D721Med (cell line): ENCODE results near the gene SEMA6A.

Experiments used
- DNase-seq: peaks from one replicate; pipeline ENCODE4 v3.0.0; 2011; ENCODE audit warnings: low spot score; ENCODE audit not compliant: insufficient read length
- FAIRE-seq: peaks from 2 replicates; lab custom pipeline; 2011; peaks lifted over from hg19 to GRCh38; lab: Jason Lieb, UNC
- TF ChIP-seq, protein P1 (sequence below): IDR thresholded peaks from 2 replicates; pipeline ENCODE4 v1.5.1; 2012; ENCODE audit warnings: mild to moderate bottlenecking, control low read depth; ENCODE audit not compliant: insufficient read depth; ENCODE audit errors: missing control alignments

The SEMA6A gene

DNA sequence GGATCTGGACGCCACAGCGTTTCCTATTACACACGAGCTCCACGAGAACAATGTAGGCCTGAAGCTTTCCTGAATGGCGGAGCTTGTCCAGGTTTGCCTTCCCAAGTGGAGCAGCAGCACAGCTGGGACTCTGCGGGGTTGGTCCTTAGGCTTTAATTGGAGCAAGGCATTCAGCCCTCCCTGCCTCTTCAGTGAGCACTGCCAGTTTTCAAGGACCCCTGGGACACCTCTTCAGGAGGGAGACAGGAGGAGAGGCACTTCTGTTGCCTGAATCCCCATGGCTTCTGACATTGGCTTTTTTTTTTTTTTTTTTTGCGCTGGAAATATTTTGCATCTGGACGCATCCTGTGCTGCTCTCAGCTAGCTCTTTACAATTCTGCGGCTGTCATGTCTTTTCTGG, 179.4 kb downstream of the SEMA6A start:
- DNase-seq (no peak), FAIRE-seq (no peak)
- TF ChIP-seq, protein P1, sequence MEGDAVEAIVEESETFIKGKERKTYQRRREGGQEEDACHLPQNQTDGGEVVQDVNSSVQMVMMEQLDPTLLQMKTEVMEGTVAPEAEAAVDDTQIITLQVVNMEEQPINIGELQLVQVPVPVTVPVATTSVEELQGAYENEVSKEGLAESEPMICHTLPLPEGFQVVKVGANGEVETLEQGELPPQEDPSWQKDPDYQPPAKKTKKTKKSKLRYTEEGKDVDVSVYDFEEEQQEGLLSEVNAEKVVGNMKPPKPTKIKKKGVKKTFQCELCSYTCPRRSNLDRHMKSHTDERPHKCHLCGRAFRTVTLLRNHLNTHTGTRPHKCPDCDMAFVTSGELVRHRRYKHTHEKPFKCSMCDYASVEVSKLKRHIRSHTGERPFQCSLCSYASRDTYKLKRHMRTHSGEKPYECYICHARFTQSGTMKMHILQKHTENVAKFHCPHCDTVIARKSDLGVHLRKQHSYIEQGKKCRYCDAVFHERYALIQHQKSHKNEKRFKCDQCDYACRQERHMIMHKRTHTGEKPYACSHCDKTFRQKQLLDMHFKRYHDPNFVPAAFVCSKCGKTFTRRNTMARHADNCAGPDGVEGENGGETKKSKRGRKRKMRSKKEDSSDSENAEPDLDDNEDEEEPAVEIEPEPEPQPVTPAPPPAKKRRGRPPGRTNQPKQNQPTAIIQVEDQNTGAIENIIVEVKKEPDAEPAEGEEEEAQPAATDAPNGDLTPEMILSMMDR: no peak

DNA sequence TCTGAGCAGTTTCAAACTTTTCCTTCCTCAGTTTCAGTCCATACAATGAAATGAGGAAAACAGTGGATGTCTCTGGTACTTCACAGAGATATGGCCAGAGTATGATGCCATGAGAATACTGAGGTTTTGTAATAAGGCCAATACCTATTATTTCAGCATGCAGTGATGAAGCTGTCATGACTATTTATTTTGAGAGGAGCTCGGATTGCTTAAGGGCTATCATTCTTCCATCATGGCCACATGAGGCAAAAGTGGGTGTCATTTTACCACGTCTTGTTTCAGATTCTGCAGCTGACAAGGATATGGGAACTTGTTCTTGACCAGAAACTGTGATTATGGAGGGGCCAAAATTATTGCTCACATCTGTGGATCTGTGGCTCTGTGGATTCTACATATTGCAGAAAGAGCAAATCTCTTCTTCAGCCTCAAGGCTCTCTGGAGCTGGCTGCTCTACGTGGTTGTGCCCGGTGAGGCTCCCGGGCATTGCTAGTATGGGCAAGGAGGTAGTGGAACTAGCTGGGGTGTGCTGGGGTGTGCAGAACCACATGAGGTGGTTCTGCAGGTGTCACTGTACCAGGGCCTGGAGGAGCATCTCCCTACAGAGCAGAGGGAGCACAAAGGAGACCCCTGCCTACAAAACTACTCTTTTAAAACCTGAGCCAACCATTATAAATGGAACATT, 180.3 kb downstream of the SEMA6A start:
- FAIRE-seq: no peak
- DNase-seq: no peak
- TF ChIP-seq, protein P1: no peak
